PFSK-1 (cell line): ENCODE measurements around the gene CCDC27.

Experiments
- FOXP2 ChIP-seq: optimal IDR thresholded peaks from 2 replicates; pipeline ENCODE3; 2011; ENCODE audit warnings: borderline replicate concordance, control low read depth, inconsistent platforms; ENCODE audit not compliant: insufficient read depth; ENCODE audit errors: extremely low read length, extremely low read depth
- POLR2AphosphoS5 ChIP-seq: IDR thresholded peaks from 2 replicates; pipeline ENCODE4 v1.6.1; 2012; ENCODE audit warnings: low read depth, mild to moderate bottlenecking, control low read depth, low read length, moderate library complexity
- REST ChIP-seq, 2 experiments: IDR thresholded peaks; 2 replicates each; pipeline versions ENCODE4 v1.6.1 to v1.8.0; 2011 to 2012; ENCODE audit warnings: low read depth in 2 of 2, low read length in 2 of 2, control low read depth in 1 of 2, inconsistent platforms in 1 of 2, mild to moderate bottlenecking in 1 of 2, moderate library complexity in 1 of 2; ENCODE audit not compliant: insufficient read depth in 1 of 2
- SIN3A ChIP-seq: IDR thresholded peaks from 2 replicates; pipeline ENCODE4 v1.6.1; 2012; ENCODE audit warnings: mild to moderate bottlenecking, low read length, moderate library complexity, borderline replicate concordance; ENCODE audit not compliant: insufficient read depth
- TAF1 ChIP-seq: IDR thresholded peaks from 2 replicates; pipeline ENCODE4 v1.6.1; 2012; ENCODE audit warnings: low read length, control low read depth, borderline replicate concordance; ENCODE audit not compliant: insufficient read depth

- TF ChIP-seq FOXP2 (no peak), SIN3A (no peak), POLR2AphosphoS5 (no peak), REST (IDR thresholded peaks at IDR 0.05; ENCODE audit: insufficient read depth in 1 of 2, low read depth in 2 of 2, low read length in 2 of 2) (no peak), TAF1 (no peak)
Observed at GRCh38 chr1:3805038-3805437, 52.8 kb downstream of the CCDC27 start.
